Neural progenitor cell (in vitro differentiated cells): ENCODE results near the gene GOLGA8G. TPM values are rescaled to one million over a fixed set of nuclear protein-coding genes. Genes with fewer than 3 reads are reported as not detected.
"Not testable (repeated sequence)": the region's sequence is repeated elsewhere in the genome, so short reads cannot be mapped to it uniquely, and the experiment has no call there.

ENCODE experiments used
- DNase-seq: peaks from one replicate; pipeline ENCODE4 v3.0.0-alpha.2; 2016; ENCODE audit warnings: low spot score
- H2AFZ ChIP-seq: fragments of 200-600 bp; sonication (generic); replicated peaks from 2 replicates; pipeline ENCODE4 v1.6.1; 2016; ENCODE audit warnings: antibody characterized with exemption
- H3F3A ChIP-seq: fragments of 200-600 bp; sonication (generic); 2 replicates; pipeline ENCODE4 v1.6.1; 2016; ENCODE audit warnings: antibody characterized with exemption, low read depth
- H3K27ac ChIP-seq: fragments of 200-600 bp; sonication (generic); 2 replicates; pipeline ENCODE4 v1.5.1; 2016; ENCODE audit warnings: mild to moderate bottlenecking
- H3K27me3 ChIP-seq: fragments of 200-600 bp; sonication (generic); 2 replicates; pipeline ENCODE4 v1.6.1; 2016; ENCODE audit warnings: mild to moderate bottlenecking, moderate library complexity
- H3K36me3 ChIP-seq: fragments of 200-600 bp; sonication (generic); 2 replicates; pipeline ENCODE4 v1.5.1; 2016
- H3K4me1 ChIP-seq: fragments of 200-600 bp; sonication (generic); 2 replicates; pipeline ENCODE4 v1.6.1; 2016; ENCODE audit warnings: mixed run types
- H3K4me2 ChIP-seq: fragments of 200-600 bp; sonication (generic); 2 replicates; pipeline ENCODE4 v1.6.1; 2016
- H3K4me3 ChIP-seq: fragments of 200-600 bp; sonication (generic); 2 replicates; pipeline ENCODE4 v1.5.1; 2016
- H3K79me2 ChIP-seq: fragments of 200-600 bp; sonication (generic); 2 replicates; pipeline ENCODE4 v1.6.1; 2016; ENCODE audit warnings: low read depth
- H3K9ac ChIP-seq: fragments of 200-600 bp; sonication (generic); 2 replicates; pipeline ENCODE4 v1.6.1; 2016
- H3K9me3 ChIP-seq: fragments of 200-600 bp; sonication (generic); 2 replicates; pipeline ENCODE4 v1.5.1; 2016; ENCODE audit warnings: low read depth
- H4K20me1 ChIP-seq: fragments of 200-600 bp; sonication (generic); 2 replicates; pipeline ENCODE4 v1.6.1; 2016; ENCODE audit warnings: low read depth
- H3K27ac Mint-ChIP-seq: 3 replicates; pipeline ENCODE4 v1.8.0; 2021; ENCODE audit warnings: mixed read lengths
- H3K27me3 Mint-ChIP-seq: 2 replicates; pipeline ENCODE4 v1.8.0; 2022; ENCODE audit warnings: low read depth, mild to moderate bottlenecking, inconsistent platforms, moderate library complexity, mixed read lengths; ENCODE audit not compliant: insufficient read depth
- H3K36me3 Mint-ChIP-seq: 3 replicates; pipeline ENCODE4 v1.8.0; 2021; ENCODE audit warnings: mixed read lengths
- H3K4me1 Mint-ChIP-seq: 3 replicates; pipeline ENCODE4 v1.8.0; 2021; ENCODE audit warnings: mixed read lengths
- H3K4me3 Mint-ChIP-seq: 3 replicates; pipeline ENCODE4 v1.8.0; 2021; ENCODE audit warnings: mild to moderate bottlenecking, moderate library complexity, mixed read lengths
- H3K9me3 Mint-ChIP-seq: 3 replicates; pipeline ENCODE4 v1.8.0; 2020; ENCODE audit warnings: mixed read lengths
- total RNA-seq: library from RNA; depleted of rRNA; stranded (reverse); fragments of >200 nt; gene quantifications from 2 replicates; pipeline ENCODE4 v1.2.3, GENCODE V29; 2015; ENCODE audit warnings: low replicate concordance

The GOLGA8G gene
- 0.04 TPM in 1 of 2 replicates, not detected in the other for total RNA-seq

GRCh38 chr15:28532954-28533353, at the start of gene GOLGA8G:
Gene GOLGA8G, minus strand, starts transcription at chr15:28532971. Its CDS starts 62 bp downstream, at chr15:28532909.
- H3K36me3 ChIP-seq, H3K4me1 Mint-ChIP-seq, H3K4me3 Mint-ChIP-seq, H3K27me3 Mint-ChIP-seq, H3K4me3 ChIP-seq, H3K36me3 Mint-ChIP-seq, H3K4me2 ChIP-seq, H3K27me3 ChIP-seq, H3K4me1 ChIP-seq, H4K20me1 ChIP-seq, H3F3A ChIP-seq, H3K9me3 Mint-ChIP-seq, H3K9ac ChIP-seq, H3K79me2 ChIP-seq, H3K9me3 ChIP-seq, H3K27ac Mint-ChIP-seq, H3K27ac ChIP-seq, DNase-seq, H2AFZ ChIP-seq: not testable (repeated sequence)

GRCh38 chr15:28573351-28573750, 40.6 kb upstream of the GOLGA8G start:
- not testable (repeated sequence) for H2AFZ ChIP-seq, H3K4me2 ChIP-seq, H3K4me1 Mint-ChIP-seq, H4K20me1 ChIP-seq, H3K79me2 ChIP-seq, H3K27ac ChIP-seq, H3F3A ChIP-seq, H3K27me3 Mint-ChIP-seq, H3K9me3 Mint-ChIP-seq, H3K9me3 ChIP-seq, H3K4me1 ChIP-seq, DNase-seq, H3K4me3 Mint-ChIP-seq, H3K9ac ChIP-seq, H3K27me3 ChIP-seq, H3K4me3 ChIP-seq, H3K27ac Mint-ChIP-seq, H3K36me3 Mint-ChIP-seq, H3K36me3 ChIP-seq

- H3K4me3 ChIP-seq, H4K20me1 ChIP-seq, H3K36me3 ChIP-seq, H3K4me2 ChIP-seq, H3K27ac ChIP-seq, H3K9ac ChIP-seq, H3K4me1 ChIP-seq, H3F3A ChIP-seq, H3K4me3 Mint-ChIP-seq, H3K36me3 Mint-ChIP-seq, DNase-seq, H3K4me1 Mint-ChIP-seq, H3K27ac Mint-ChIP-seq, H3K9me3 Mint-ChIP-seq, H3K79me2 ChIP-seq, H3K27me3 ChIP-seq, H3K9me3 ChIP-seq, H3K27me3 Mint-ChIP-seq, H2AFZ ChIP-seq: not testable (repeated sequence)
These were observed 20.5 kb upstream of the GOLGA8G start, which contains the start of gene GOLGA6L25 for GRCh38 chr15:28553268-28553667. Gene GOLGA6L25, plus strand, starts transcription at chr15:28553568. Its CDS starts 61 bp downstream, at chr15:28553629.

GRCh38 chr15:28515208-28515607, 17.6 kb downstream of the GOLGA8G start:
- not testable (repeated sequence) for H3K27ac ChIP-seq, H3K9ac ChIP-seq, H3K36me3 Mint-ChIP-seq, H3K9me3 Mint-ChIP-seq, H3K27me3 ChIP-seq, H3K9me3 ChIP-seq, H3K79me2 ChIP-seq, H3K36me3 ChIP-seq, H2AFZ ChIP-seq, H3K27ac Mint-ChIP-seq, H3K4me1 Mint-ChIP-seq, H3K4me1 ChIP-seq, H4K20me1 ChIP-seq, H3F3A ChIP-seq, H3K27me3 Mint-ChIP-seq, DNase-seq, H3K4me2 ChIP-seq, H3K4me3 ChIP-seq, H3K4me3 Mint-ChIP-seq

GRCh38 chr15:28514128-28514527, 18.6 kb downstream of the GOLGA8G start:
- H3K4me3 ChIP-seq, H3K9me3 ChIP-seq, H3K27ac Mint-ChIP-seq, H3K4me2 ChIP-seq, H2AFZ ChIP-seq, H3K27ac ChIP-seq, H3K4me1 Mint-ChIP-seq, H3K27me3 Mint-ChIP-seq, H3F3A ChIP-seq, H3K4me1 ChIP-seq, H4K20me1 ChIP-seq, H3K36me3 ChIP-seq, H3K9ac ChIP-seq, H3K79me2 ChIP-seq, H3K36me3 Mint-ChIP-seq, H3K4me3 Mint-ChIP-seq, H3K27me3 ChIP-seq, H3K9me3 Mint-ChIP-seq, DNase-seq: not testable (repeated sequence)

GRCh38 chr15:28508217-28508889, 24.4 kb downstream of the GOLGA8G start:
- not testable (repeated sequence) for H3F3A ChIP-seq, H3K27ac Mint-ChIP-seq, H3K9ac ChIP-seq, H3K9me3 ChIP-seq, H4K20me1 ChIP-seq, H3K4me1 Mint-ChIP-seq, H3K36me3 ChIP-seq, H3K27me3 ChIP-seq, H3K4me3 Mint-ChIP-seq, DNase-seq, H3K36me3 Mint-ChIP-seq, H3K9me3 Mint-ChIP-seq, H3K27ac ChIP-seq, H3K79me2 ChIP-seq, H3K27me3 Mint-ChIP-seq, H3K4me1 ChIP-seq, H2AFZ ChIP-seq, H3K4me3 ChIP-seq, H3K4me2 ChIP-seq

GRCh38 chr15:28481340-28481739, 51.4 kb downstream of the GOLGA8G start:
- not testable (repeated sequence) for H3F3A ChIP-seq, DNase-seq, H3K4me1 Mint-ChIP-seq, H3K36me3 ChIP-seq, H3K9me3 Mint-ChIP-seq, H3K9me3 ChIP-seq, H3K4me1 ChIP-seq, H3K9ac ChIP-seq, H3K36me3 Mint-ChIP-seq, H3K27me3 Mint-ChIP-seq, H3K79me2 ChIP-seq, H3K27ac Mint-ChIP-seq, H2AFZ ChIP-seq, H4K20me1 ChIP-seq, H3K27ac ChIP-seq, H3K27me3 ChIP-seq, H3K4me2 ChIP-seq, H3K4me3 ChIP-seq, H3K4me3 Mint-ChIP-seq
